Endothelial cell of umbilical vein (primary cell): ENCODE measurements around the gene STX8. TPM values are rescaled to one million over a fixed set of nuclear protein-coding genes. Genes with fewer than 3 reads are reported as not detected.

Source experiments
- BruUV-seq: library from RNA; stranded (reverse); fragments of 400-500 nt; replicated peaks from 2 replicates; lab custom pipeline; 2021; lab: Mats Ljungman, UMichigan
- CTCF ChIA-PET: fragments of 300-600, 350-600 bp; sonication (Branson Sonifier 250); formaldehyde crosslinking; loops from one replicate; lab custom pipeline; 2021; ENCODE audit warnings: antibody characterized with exemption, inconsistent platforms; lab: Charles Lee
- POLR2A ChIA-PET: fragments of 300-600, 350-600 bp; sonication (Branson Sonifier 250); formaldehyde crosslinking; loops from one replicate; lab custom pipeline; 2021; ENCODE audit warnings: antibody characterized with exemption, inconsistent platforms; lab: Charles Lee
- DNase-seq: peaks from one replicate; pipeline ENCODE4 v3.0.0-alpha.2; 2011; ENCODE audit warnings: low read depth, low spot score
- FAIRE-seq: peaks from 2 replicates; lab custom pipeline; 2011; peaks lifted over from hg19 to GRCh38; lab: Jason Lieb, UNC
- H2AFZ ChIP-seq: 2 replicates; pipeline ENCODE4 v1.6.0; 2012; ENCODE audit warnings: low read depth, low read length, control low read depth, inconsistent platforms
- H3K27ac ChIP-seq: 2 replicates; pipeline ENCODE4 v1.5.1; 2011; ENCODE audit warnings: low read depth, mild to moderate bottlenecking, control low read depth, low read length, moderate library complexity; ENCODE audit not compliant: insufficient read depth
- H3K27me3 ChIP-seq, 2 experiments: 2 replicates each; pipeline versions ENCODE4 v1.6.0 to v1.6.1; 2011; ENCODE audit warnings: low read length in 2 of 2, mixed read lengths in 1 of 2; ENCODE audit not compliant: control insufficient read depth in 2 of 2, insufficient read depth in 2 of 2
- H3K36me3 ChIP-seq, 2 experiments: 2 replicates in 1 of 2; 3 replicates in 1 of 2; pipeline ENCODE4 v1.5.1; 2011; ENCODE audit warnings: low read length in 2 of 2, mild to moderate bottlenecking in 1 of 2, moderate library complexity in 1 of 2; ENCODE audit not compliant: control insufficient read depth in 2 of 2, insufficient read depth in 2 of 2; ENCODE audit errors: extremely low read depth in 1 of 2
- H3K4me1 ChIP-seq: 3 replicates; pipeline ENCODE4 v1.5.1; 2011; ENCODE audit warnings: mild to moderate bottlenecking, low read length; ENCODE audit not compliant: control insufficient read depth, insufficient read depth; ENCODE audit errors: extremely low read depth
- H3K4me2 ChIP-seq: 2 replicates; pipeline ENCODE4 v1.6.1; 2011; ENCODE audit warnings: low read length, control low read depth, mixed read lengths; ENCODE audit not compliant: insufficient read depth
- H3K4me3 ChIP-seq, 3 experiments: fragments of 200-600 bp in 1 of 3; sonication (generic), shearing (Covaris generic) in 1 of 3; replicated peaks in 1 of 3; 2 replicates each; pipeline ENCODE4 v1.5.1; 2011 to 2016; ENCODE audit warnings: control low read depth in 3 of 3, low read length in 3 of 3, mild to moderate bottlenecking in 2 of 3, inconsistent platforms in 1 of 3, low read depth in 1 of 3, moderate library complexity in 1 of 3; ENCODE audit not compliant: insufficient read depth in 1 of 3
- H3K79me2 ChIP-seq: 2 replicates; pipeline ENCODE4 v1.6.0; 2012; ENCODE audit warnings: low read length, inconsistent platforms; ENCODE audit not compliant: control insufficient read depth, insufficient read depth
- H3K9ac ChIP-seq: replicated peaks from 2 replicates; pipeline ENCODE3; 2011; ENCODE audit warnings: low read length, control low read depth; ENCODE audit not compliant: insufficient read depth; ENCODE audit errors: extremely low read depth
- H3K9me1 ChIP-seq: replicated peaks from 3 replicates; pipeline ENCODE4 v1.6.0; 2011; ENCODE audit warnings: mild to moderate bottlenecking, low read length; ENCODE audit not compliant: control insufficient read depth, insufficient read depth; ENCODE audit errors: extremely low read depth
- H3K9me3 ChIP-seq: replicated peaks from 2 replicates; pipeline ENCODE4 v1.5.1; 2012; ENCODE audit warnings: low read length, inconsistent platforms; ENCODE audit not compliant: control insufficient read depth, insufficient read depth
- H4K20me1 ChIP-seq: replicated peaks from 2 replicates; pipeline ENCODE3; 2011; ENCODE audit warnings: mild to moderate bottlenecking, low read length; ENCODE audit not compliant: control insufficient read depth, insufficient read depth; ENCODE audit errors: extremely low read depth
- EZH2 ChIP-seq: IDR thresholded peaks from 2 replicates; pipeline ENCODE4 v1.6.1; 2012; ENCODE audit warnings: borderline replicate concordance, low read depth, mild to moderate bottlenecking, moderate library complexity, low read length, inconsistent platforms; ENCODE audit not compliant: severe bottlenecking
- FOS ChIP-seq: IDR thresholded peaks from 2 replicates; pipeline ENCODE4 v1.6.1; 2011; ENCODE audit warnings: mild to moderate bottlenecking, low read length, moderate library complexity, borderline replicate concordance; ENCODE audit not compliant: insufficient read depth
- GATA2 ChIP-seq: IDR thresholded peaks from 2 replicates; pipeline ENCODE4 v1.7.0; 2011; ENCODE audit warnings: low read depth, mild to moderate bottlenecking, moderate library complexity, mixed read lengths, low read length; ENCODE audit not compliant: insufficient read length, insufficient read depth
- JUN ChIP-seq: IDR thresholded peaks from 2 replicates; pipeline ENCODE4 v1.6.1; 2011; ENCODE audit warnings: borderline replicate concordance, low read depth; ENCODE audit not compliant: insufficient read length, insufficient read depth
- MYC ChIP-seq: IDR thresholded peaks from one replicate; pipeline ENCODE4 v1.6.1; 2011; ENCODE audit warnings: mild to moderate bottlenecking, low read depth, low read length
- POLR2A ChIP-seq: IDR thresholded peaks from 2 replicates; pipeline ENCODE4 v1.6.1; 2012; ENCODE audit warnings: low read depth, mild to moderate bottlenecking, control low read depth, low read length
- POLR2AphosphoS5 ChIP-seq: IDR thresholded peaks from 2 replicates; pipeline ENCODE4 v1.6.1; 2012; ENCODE audit warnings: low read depth, mild to moderate bottlenecking, control low read depth, low read length, moderate library complexity; ENCODE audit not compliant: insufficient read depth
- dilution Hi-C: fragments of 300-500 bp; cut with MboI; formaldehyde crosslinking; loops from one replicate; pipeline ENCODE4 v1.15.0; 2019; ENCODE audit warnings: low sequenced_read_pairs; ENCODE audit not compliant: extremely low pct_ligation_motif_present
- intact Hi-C: fragments of 100-400 bp; cut with micrococcal nuclease; formaldehyde crosslinking; loops from one replicate; pipeline ENCODE4 v1.10.0; 2022
- polyA plus RNA-seq, 4 experiments: library from polyadenylated mRNA; depleted of rRNA in 3 of 4; stranded (reverse) in 3 of 4; unstranded in 1 of 4; fragments of >200 nt; gene quantifications; 2 replicates each; pipeline versions ENCODE4 v1.2.1 to v1.2.3, GENCODE V29; 2011 to 2012; ENCODE audit warnings: missing spikeins in 1 of 4
- total RNA-seq: library from RNA; stranded (reverse); gene quantifications from 2 replicates; pipeline ENCODE4 v1.2.3, GENCODE V29; 2021
- TF ChIP-seq, protein P1 (sequence below): IDR thresholded peaks from 2 replicates; pipeline ENCODE4 v1.6.1; 2011; ENCODE audit not compliant: insufficient read depth, insufficient read length
- TF ChIP-seq, protein P2 (sequence below), 2 donors: IDR thresholded peaks; 1 replicate in 1 of 2; 2 replicates in 1 of 2; pipeline ENCODE4 v1.5.1; 2011; ENCODE audit warnings: low read length in 2 of 2, mild to moderate bottlenecking in 2 of 2, moderate library complexity in 2 of 2, control low read depth in 1 of 2, inconsistent platforms in 1 of 2, low read depth in 1 of 2; ENCODE audit not compliant: insufficient read depth in 1 of 2; ENCODE audit errors: extremely low read depth in 1 of 2

STX8 gene
- total and polyA plus RNA-seq, 2 donors (not counting 3 experiments of a cell fraction or from before 2014, with no cell fraction given), result 25.9 to 67.3 TPM

GRCh38 chr17:9424071-9424640 lies 151.5 kb downstream of the STX8 start:
- dilution Hi-C loops, result no loop called here
- no TSS peak for BruUV-seq
- no peaks in the 10 kb centered on the region for H3K4me1 ChIP-seq
- DNase-seq (no peak), FAIRE-seq (no peak)
- H3K36me3 ChIP-seq, result no peaks in the 10 kb centered on the region
- H3K79me2 ChIP-seq, result no peaks in the 10 kb centered on the region
- no peak overlapping the region for H3K9ac ChIP-seq
- TF ChIP-seq POLR2AphosphoS5 (no peak), JUN (no peak), POLR2A (no peak), MYC (no peak), FOS (no peak), EZH2 (no peak), GATA2 (no peak)
- TF ChIP-seq, protein P1, sequence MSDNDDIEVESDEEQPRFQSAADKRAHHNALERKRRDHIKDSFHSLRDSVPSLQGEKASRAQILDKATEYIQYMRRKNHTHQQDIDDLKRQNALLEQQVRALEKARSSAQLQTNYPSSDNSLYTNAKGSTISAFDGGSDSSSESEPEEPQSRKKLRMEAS, result no peak
- TF ChIP-seq, protein P2, sequence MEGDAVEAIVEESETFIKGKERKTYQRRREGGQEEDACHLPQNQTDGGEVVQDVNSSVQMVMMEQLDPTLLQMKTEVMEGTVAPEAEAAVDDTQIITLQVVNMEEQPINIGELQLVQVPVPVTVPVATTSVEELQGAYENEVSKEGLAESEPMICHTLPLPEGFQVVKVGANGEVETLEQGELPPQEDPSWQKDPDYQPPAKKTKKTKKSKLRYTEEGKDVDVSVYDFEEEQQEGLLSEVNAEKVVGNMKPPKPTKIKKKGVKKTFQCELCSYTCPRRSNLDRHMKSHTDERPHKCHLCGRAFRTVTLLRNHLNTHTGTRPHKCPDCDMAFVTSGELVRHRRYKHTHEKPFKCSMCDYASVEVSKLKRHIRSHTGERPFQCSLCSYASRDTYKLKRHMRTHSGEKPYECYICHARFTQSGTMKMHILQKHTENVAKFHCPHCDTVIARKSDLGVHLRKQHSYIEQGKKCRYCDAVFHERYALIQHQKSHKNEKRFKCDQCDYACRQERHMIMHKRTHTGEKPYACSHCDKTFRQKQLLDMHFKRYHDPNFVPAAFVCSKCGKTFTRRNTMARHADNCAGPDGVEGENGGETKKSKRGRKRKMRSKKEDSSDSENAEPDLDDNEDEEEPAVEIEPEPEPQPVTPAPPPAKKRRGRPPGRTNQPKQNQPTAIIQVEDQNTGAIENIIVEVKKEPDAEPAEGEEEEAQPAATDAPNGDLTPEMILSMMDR (IDR thresholded peaks at IDR 0.05; ENCODE audit: extremely low read depth in 1 of 2, insufficient read depth in 1 of 2, low read depth in 1 of 2, low read length in 2 of 2), result no peak
- intact Hi-C loops, result no loop called here
- no peaks in the 10 kb centered on the region for H3K9me1 ChIP-seq
- H2AFZ ChIP-seq, result no peak overlapping the region
- no peaks in the 10 kb centered on the region for H4K20me1 ChIP-seq
- H3K4me2 ChIP-seq, result no peak overlapping the region
- H3K27me3 ChIP-seq, result no peaks in the 10 kb centered on the region
- H3K27ac ChIP-seq, result no peak overlapping the region
- ChIA-PET POLR2A (no interaction called here), CTCF (no interaction called here)
- no peaks in the 10 kb centered on the region for H3K9me3 ChIP-seq
- H3K4me3 ChIP-seq, result no peak overlapping the region
